Upper lobe of left lung (tissue), 4 donors: Measurements from ENCODE around the gene MYO7A.

ENCODE experiments used
- POLR2AphosphoS5 ChIP-seq, 2 donors: sonication (generic); formaldehyde crosslinking; IDR thresholded peaks; one replicate each; pipeline ENCODE4 v1.5.1; 2017; ENCODE audit warnings: antibody characterized with exemption in 2 of 2
- TF ChIP-seq, protein P1 (sequence below), 6 experiments: fragments of 450-650 bp in 4 of 6; fragments of 200-600 bp in 2 of 6; sonication (generic) in 2 of 6; IDR thresholded peaks; one replicate each; pipeline ENCODE4 v1.5.1; 2016 to 2019; ENCODE audit warnings: antibody characterized with exemption in 6 of 6

- TF ChIP-seq, protein P1, sequence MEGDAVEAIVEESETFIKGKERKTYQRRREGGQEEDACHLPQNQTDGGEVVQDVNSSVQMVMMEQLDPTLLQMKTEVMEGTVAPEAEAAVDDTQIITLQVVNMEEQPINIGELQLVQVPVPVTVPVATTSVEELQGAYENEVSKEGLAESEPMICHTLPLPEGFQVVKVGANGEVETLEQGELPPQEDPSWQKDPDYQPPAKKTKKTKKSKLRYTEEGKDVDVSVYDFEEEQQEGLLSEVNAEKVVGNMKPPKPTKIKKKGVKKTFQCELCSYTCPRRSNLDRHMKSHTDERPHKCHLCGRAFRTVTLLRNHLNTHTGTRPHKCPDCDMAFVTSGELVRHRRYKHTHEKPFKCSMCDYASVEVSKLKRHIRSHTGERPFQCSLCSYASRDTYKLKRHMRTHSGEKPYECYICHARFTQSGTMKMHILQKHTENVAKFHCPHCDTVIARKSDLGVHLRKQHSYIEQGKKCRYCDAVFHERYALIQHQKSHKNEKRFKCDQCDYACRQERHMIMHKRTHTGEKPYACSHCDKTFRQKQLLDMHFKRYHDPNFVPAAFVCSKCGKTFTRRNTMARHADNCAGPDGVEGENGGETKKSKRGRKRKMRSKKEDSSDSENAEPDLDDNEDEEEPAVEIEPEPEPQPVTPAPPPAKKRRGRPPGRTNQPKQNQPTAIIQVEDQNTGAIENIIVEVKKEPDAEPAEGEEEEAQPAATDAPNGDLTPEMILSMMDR (IDR thresholded peaks at IDR 0.05) = no peak
- no peak for TF ChIP-seq POLR2AphosphoS5 (IDR thresholded peaks at IDR 0.05)
Measured at GRCh38 chr11:77136784-77137420, 8.9 kb downstream of the MYO7A start.
